Nephron (organoid): ENCODE data around the gene DNAAF2.

ENCODE experiments used
- H3K27ac Mint-ChIP-seq, 3 experiments: 2 replicates each; pipeline ENCODE4 v1.8.0; 2020; ENCODE audit warnings: mixed read lengths in 3 of 3, mild to moderate bottlenecking in 2 of 3, moderate library complexity in 1 of 3
- H3K27me3 Mint-ChIP-seq: 2 replicates; pipeline ENCODE4 v1.8.0; 2021; ENCODE audit warnings: low read depth, mild to moderate bottlenecking, moderate library complexity, mixed read lengths
- H3K36me3 Mint-ChIP-seq: 2 replicates; pipeline ENCODE4 v1.8.0; 2020; ENCODE audit warnings: low read depth, mixed read lengths
- H3K4me1 Mint-ChIP-seq: 2 replicates; pipeline ENCODE4 v1.8.0; 2020; ENCODE audit warnings: mixed read lengths
- H3K4me3 Mint-ChIP-seq, 3 experiments: 2 replicates each; pipeline ENCODE4 v1.8.0; 2020; ENCODE audit warnings: mild to moderate bottlenecking in 3 of 3, mixed read lengths in 3 of 3, moderate library complexity in 2 of 3
- H3K9me3 Mint-ChIP-seq: 2 replicates; pipeline ENCODE4 v1.8.0; 2020; ENCODE audit warnings: mixed read lengths
- CTCF ChIP-seq, 3 experiments: fragments of 200-600 bp; sonication (generic); IDR thresholded peaks; one replicate each; pipeline ENCODE4 v1.5.0; 2021; ENCODE audit warnings: antibody characterized with exemption in 3 of 3; ENCODE audit not compliant: unreplicated experiment in 3 of 3

Gene DNAAF2

GRCh38 chr14:49634547-49635334 is at the start of gene DNAAF2:
Gene DNAAF2 (minus strand): TSS chr14:49635244. CDS start chr14:49635149, 95 bp downstream.
- no peaks in the 10 kb centered on the region for H3K27me3 Mint-ChIP-seq
- H3K36me3 Mint-ChIP-seq = peaks cover 29% of the 10 kb centered on the region
- H3K4me1 Mint-ChIP-seq = peaks cover 40% of the 10 kb centered on the region
- peak within 1 kb of the TSS; percentile 94 to 99 (median 97) for H3K4me3 Mint-ChIP-seq
- no peaks in the 10 kb centered on the region for H3K9me3 Mint-ChIP-seq
- H3K27ac Mint-ChIP-seq = peak within 1 kb of the TSS; percentile 95 to 97 (median 95)
- no peak for TF ChIP-seq CTCF (IDR thresholded peaks at IDR 0.05; ENCODE audit: unreplicated experiment in 3 of 3)

GRCh38 chr14:49679271-49679670 is 44.2 kb upstream of the DNAAF2 start:
- no peak overlapping the region for H3K4me3 Mint-ChIP-seq
- H3K36me3 Mint-ChIP-seq = peaks cover 28% of the 10 kb centered on the region
- H3K27ac Mint-ChIP-seq = no peak overlapping the region
- H3K4me1 Mint-ChIP-seq = no peaks in the 10 kb centered on the region
- no peaks in the 10 kb centered on the region for H3K27me3 Mint-ChIP-seq
- H3K9me3 Mint-ChIP-seq = no peaks in the 10 kb centered on the region
- TF ChIP-seq CTCF (IDR thresholded peaks at IDR 0.05; ENCODE audit: unreplicated experiment in 3 of 3) = no peak

GRCh38 chr14:49677643-49678042 is 42.6 kb upstream of the DNAAF2 start:
- TF ChIP-seq CTCF (IDR thresholded peaks at IDR 0.05; ENCODE audit: unreplicated experiment in 3 of 3) = no peak
- Mint-ChIP-seq H3K36me3 (peaks cover 40% of the 10 kb centered on the region), H3K4me1 (no peaks in the 10 kb centered on the region), H3K4me3 (no peak overlapping the region), H3K9me3 (no peaks in the 10 kb centered on the region), H3K27me3 (no peaks in the 10 kb centered on the region), H3K27ac (no peak overlapping the region)

- Mint-ChIP-seq H3K9me3 (no peaks in the 10 kb centered on the region), H3K27me3 (no peaks in the 10 kb centered on the region), H3K36me3 (peaks cover 30% of the 10 kb centered on the region), H3K4me1 (no peaks in the 10 kb centered on the region), H3K27ac (no peak overlapping the region), H3K4me3 (no peak overlapping the region)
- no peak for TF ChIP-seq CTCF (IDR thresholded peaks at IDR 0.05; ENCODE audit: unreplicated experiment in 3 of 3)
Measured at GRCh38 chr14:49673586-49673985, 38.5 kb upstream of the DNAAF2 start.

- H3K27me3 Mint-ChIP-seq = no peaks in the 10 kb centered on the region
- no peaks in the 10 kb centered on the region for H3K4me1 Mint-ChIP-seq
- H3K9me3 Mint-ChIP-seq = no peaks in the 10 kb centered on the region
- no peak overlapping the region for H3K4me3 Mint-ChIP-seq
- H3K27ac Mint-ChIP-seq = no peak overlapping the region
- H3K36me3 Mint-ChIP-seq = peaks cover 27% of the 10 kb centered on the region
- TF ChIP-seq CTCF (IDR thresholded peaks at IDR 0.05; ENCODE audit: unreplicated experiment in 3 of 3) = no peak
Measured at GRCh38 chr14:49670475-49670874, 35.4 kb upstream of the DNAAF2 start.
